Measurements from ENCODE around the gene IMMP2L.

- TF ChIP-seq CTCF (IDR thresholded peaks at IDR 0.05; ENCODE audit: insufficient read depth, low read length, poor library complexity, severe bottlenecking) (no peak), EZH2phosphoT487 (conservative IDR thresholded peaks at IDR 0.05; ENCODE audit: low read length) (no peak)
Observed at GRCh38 chr7:111343017-111343416, 219.3 kb downstream of the IMMP2L start.

All from SU-DHL-6 (cell line).